ENCODE results near the gene SLAMF7. TPM values are rescaled to one million over a fixed set of nuclear protein-coding genes. Genes with fewer than 3 reads are reported as not detected.

SLAMF7 gene
- total and polyA plus RNA-seq, 2 donors (not counting 1 experiment from before 2014, with no cell fraction given), result 13.1 to 52.6 TPM

DNA sequence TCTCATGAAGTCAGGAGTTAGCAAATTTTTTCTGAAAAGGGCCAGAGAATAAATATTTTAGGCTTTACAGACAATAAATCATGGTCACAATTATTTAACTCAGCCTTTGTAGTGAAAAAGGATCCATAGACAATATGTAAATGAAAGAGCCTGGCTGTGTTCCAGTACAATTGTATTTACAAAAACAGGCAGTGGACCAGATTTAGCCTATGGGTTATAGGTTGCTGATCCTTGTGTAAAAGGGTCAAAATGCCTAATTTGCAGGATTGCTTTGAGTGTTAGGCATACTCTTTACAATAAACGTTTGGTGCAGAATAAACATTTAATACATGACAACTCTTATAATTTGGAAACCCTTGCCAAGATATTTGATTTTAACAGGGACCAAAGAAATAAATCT lies 6.5 kb downstream of the SLAMF7 start:
- ChIA-PET POLR2A (interaction anchor here (0.6 kb wide), 1 partner anchor 242 kb away, joined by 3 read pairs; no protein-coding TSS in a partner anchor), CTCF (interaction anchor here (1.1 to 6.3 kb wide), 4 partner anchors 19 to 207 kb away, joined by 3 to 45 read pairs (median 8); partner anchors contain the start of gene ITLN2)
- H3K9me3 ChIP-seq (ENCODE audit: control extremely low read depth in 1 of 3, control insufficient read depth in 2 of 3, insufficient read depth in 1 of 3, low read length in 2 of 3), result no peaks in the 10 kb centered on the region
- DNase-seq (no peak), ATAC-seq (ENCODE audit: low read depth) (no peak)
- H3K27me3 Mint-ChIP-seq, result no peaks in the 10 kb centered on the region
- no peak overlapping the region for H3K4me2 ChIP-seq (replicated peaks; ENCODE audit: low read depth, low read length, poor library complexity, severe bottlenecking)
- intact Hi-C loops (cut with micrococcal nuclease), result no loop called here
- H3K36me3 ChIP-seq (replicated peaks in 1 of 2; ENCODE audit: control extremely low read depth in 1 of 2, control insufficient read depth in 1 of 2, extremely low read depth in 1 of 2, insufficient read depth in 2 of 2, low read length in 1 of 2), result peaks cover 0 to 3% of the 10 kb centered on the region in 2 experiments
- H3K4me3 ChIP-seq (ENCODE audit: control extremely low read depth in 1 of 5, extremely low read depth in 1 of 5, insufficient read depth in 1 of 5, low read depth in 2 of 5, low read length in 4 of 5), result no peak overlapping the region
- H3K27ac Mint-ChIP-seq, result no peak overlapping the region
- peaks cover 10 to 23% of the 10 kb centered on the region in 2 donors for H3K4me1 ChIP-seq (ENCODE audit: control insufficient read depth in 2 of 2, insufficient read depth in 2 of 2, low read length in 2 of 2)
- no peak overlapping the region for H3K9ac ChIP-seq (ENCODE audit: low read length)
- peaks cover 43% of the 10 kb centered on the region for H3K4me1 Mint-ChIP-seq
- no peaks in the 10 kb centered on the region for H4K20me1 ChIP-seq (ENCODE audit: control insufficient read depth, insufficient read depth, low read length, poor library complexity, severe bottlenecking)
- WGBS (ENCODE audit: insufficient coverage), result no CpG with 5 or more reads among the region's 1 CpG
- H3K27me3 ChIP-seq (replicated peaks in 1 of 4; ENCODE audit: control extremely low read depth in 1 of 4, control insufficient read depth in 3 of 4, insufficient read depth in 4 of 4, low read length in 3 of 4), result no peaks in the 10 kb centered on the region
- H3K4me3 Mint-ChIP-seq, result no peak overlapping the region
- no peak for TF ChIP-seq EZH2 (IDR thresholded peaks at IDR 0.05; ENCODE audit: borderline replicate concordance, insufficient read depth, low read depth, low read length, poor library complexity, severe bottlenecking)
- TF ChIP-seq, protein P1, sequence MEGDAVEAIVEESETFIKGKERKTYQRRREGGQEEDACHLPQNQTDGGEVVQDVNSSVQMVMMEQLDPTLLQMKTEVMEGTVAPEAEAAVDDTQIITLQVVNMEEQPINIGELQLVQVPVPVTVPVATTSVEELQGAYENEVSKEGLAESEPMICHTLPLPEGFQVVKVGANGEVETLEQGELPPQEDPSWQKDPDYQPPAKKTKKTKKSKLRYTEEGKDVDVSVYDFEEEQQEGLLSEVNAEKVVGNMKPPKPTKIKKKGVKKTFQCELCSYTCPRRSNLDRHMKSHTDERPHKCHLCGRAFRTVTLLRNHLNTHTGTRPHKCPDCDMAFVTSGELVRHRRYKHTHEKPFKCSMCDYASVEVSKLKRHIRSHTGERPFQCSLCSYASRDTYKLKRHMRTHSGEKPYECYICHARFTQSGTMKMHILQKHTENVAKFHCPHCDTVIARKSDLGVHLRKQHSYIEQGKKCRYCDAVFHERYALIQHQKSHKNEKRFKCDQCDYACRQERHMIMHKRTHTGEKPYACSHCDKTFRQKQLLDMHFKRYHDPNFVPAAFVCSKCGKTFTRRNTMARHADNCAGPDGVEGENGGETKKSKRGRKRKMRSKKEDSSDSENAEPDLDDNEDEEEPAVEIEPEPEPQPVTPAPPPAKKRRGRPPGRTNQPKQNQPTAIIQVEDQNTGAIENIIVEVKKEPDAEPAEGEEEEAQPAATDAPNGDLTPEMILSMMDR (IDR thresholded peaks at IDR 0.05), result no peak
- no peaks in the 10 kb centered on the region for H3K9me3 Mint-ChIP-seq (ENCODE audit: insufficient read depth)
- no peak overlapping the region for H3K27ac ChIP-seq (ENCODE audit: low read length in 2 of 2)
- H2AFZ ChIP-seq (ENCODE audit: insufficient read depth, low read depth, low read length, poor library complexity, severe bottlenecking), result no peak overlapping the region
- peaks cover 9% of the 10 kb centered on the region for H3K79me2 ChIP-seq (ENCODE audit: control insufficient read depth, insufficient read depth, low read length)

DNA sequence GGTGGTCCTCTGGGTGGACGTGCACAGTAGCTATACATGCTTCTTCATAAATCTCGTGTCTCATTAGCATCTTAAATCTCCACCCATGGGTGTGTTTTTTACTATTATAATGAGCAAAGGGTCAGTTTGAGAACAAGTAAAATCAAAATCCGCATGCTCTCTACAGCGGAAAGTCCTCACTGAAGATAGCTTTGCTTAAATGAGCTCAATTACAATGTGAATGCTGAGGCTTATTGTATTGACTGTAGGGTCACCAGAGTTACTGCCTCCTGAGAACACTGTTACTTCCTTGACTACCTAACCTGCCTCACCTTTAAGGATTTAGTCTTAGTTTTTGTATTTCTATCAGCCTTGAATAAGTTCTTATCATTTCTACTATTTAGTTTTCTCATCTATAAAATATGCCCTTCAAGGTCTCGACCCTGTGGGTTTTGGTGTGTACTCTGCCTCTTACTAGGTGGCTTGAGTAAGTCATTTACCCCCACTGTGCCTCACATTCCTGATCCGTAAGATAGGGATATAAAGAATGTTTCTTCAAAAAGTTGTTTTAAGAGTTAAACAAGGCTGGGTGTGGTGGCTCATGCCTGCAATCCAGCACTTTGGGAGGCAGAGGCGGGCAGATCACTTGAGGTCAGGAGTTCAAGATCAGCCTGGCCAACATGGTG lies 7.9 kb downstream of the SLAMF7 start:
- ChIA-PET POLR2A (no interaction called here), CTCF (interaction anchor here (1.0 to 6.3 kb wide), 9 partner anchors 8 to 206 kb away, joined by 3 to 45 read pairs (median 4); partner anchors contain the start of genes ITLN2 and SLAMF7)
- TF ChIP-seq EZH2 (IDR thresholded peaks at IDR 0.05; ENCODE audit: borderline replicate concordance, insufficient read depth, low read depth, low read length, poor library complexity, severe bottlenecking), result no peak
- TF ChIP-seq, protein P1 (IDR thresholded peaks at IDR 0.05), result no peak
- no peak overlapping the region for H3K4me3 Mint-ChIP-seq
- no peaks in the 10 kb centered on the region for H4K20me1 ChIP-seq (ENCODE audit: control insufficient read depth, insufficient read depth, low read length, poor library complexity, severe bottlenecking)
- no peaks in the 10 kb centered on the region for H3K27me3 Mint-ChIP-seq
- H3K9ac ChIP-seq (ENCODE audit: low read length), result no peak overlapping the region
- no peak overlapping the region for H3K27ac ChIP-seq (ENCODE audit: low read length in 2 of 2)
- no peak overlapping the region for H3K4me2 ChIP-seq (replicated peaks; ENCODE audit: low read depth, low read length, poor library complexity, severe bottlenecking)
- no peaks in the 10 kb centered on the region for H3K27me3 ChIP-seq (replicated peaks in 1 of 4; ENCODE audit: control extremely low read depth in 1 of 4, control insufficient read depth in 3 of 4, insufficient read depth in 4 of 4, low read length in 3 of 4)
- no peaks in the 10 kb centered on the region for H3K9me3 Mint-ChIP-seq (ENCODE audit: insufficient read depth)
- H3K9me3 ChIP-seq (ENCODE audit: control extremely low read depth in 1 of 3, control insufficient read depth in 2 of 3, insufficient read depth in 1 of 3, low read length in 2 of 3), result no peaks in the 10 kb centered on the region
- no peak for ATAC-seq (ENCODE audit: low read depth)
- WGBS (ENCODE audit: insufficient coverage), result 100% methylated on average over 2 of the region's 7 CpGs
- DNase-seq, result no peak
- H3K36me3 ChIP-seq (replicated peaks in 1 of 2; ENCODE audit: control extremely low read depth in 1 of 2, control insufficient read depth in 1 of 2, extremely low read depth in 1 of 2, insufficient read depth in 2 of 2, low read length in 1 of 2), result peaks cover 0 to 6% of the 10 kb centered on the region in 2 experiments
- no peaks in the 10 kb centered on the region for H3K79me2 ChIP-seq (ENCODE audit: control insufficient read depth, insufficient read depth, low read length)
- H3K4me3 ChIP-seq (ENCODE audit: control extremely low read depth in 1 of 5, extremely low read depth in 1 of 5, insufficient read depth in 1 of 5, low read depth in 2 of 5, low read length in 4 of 5), result no peak overlapping the region
- H3K4me1 ChIP-seq (ENCODE audit: control insufficient read depth in 2 of 2, insufficient read depth in 2 of 2, low read length in 2 of 2), result peaks cover 8 to 16% of the 10 kb centered on the region in 2 donors
- intact Hi-C loops (cut with micrococcal nuclease), result no loop called here
- peaks cover 43% of the 10 kb centered on the region for H3K4me1 Mint-ChIP-seq
- H3K27ac Mint-ChIP-seq, result no peak overlapping the region
- no peak overlapping the region for H2AFZ ChIP-seq (ENCODE audit: insufficient read depth, low read depth, low read length, poor library complexity, severe bottlenecking)

All from B cell (primary cell).